ENCODE measurements around the gene RASGRF2.

- TF ChIP-seq CTCF (IDR thresholded peaks at IDR 0.05) (no peak), POLR2A (IDR thresholded peaks at IDR 0.05) (no peak)
These were observed 126.7 kb downstream of the RASGRF2 start for GRCh38 chr5:81086881-81087281.
